GM19328 (cell line): Measurements from ENCODE around the gene SHOX.
"Not testable (repeated sequence)": the region's sequence is repeated elsewhere in the genome, so short reads cannot be mapped to it uniquely, and the experiment has no call there.

Source experiments
- ATAC-seq: cut with Tn5 transposase; IDR thresholded peaks from one replicate; pipeline ENCODE4 v1.9.1; 2021; ENCODE audit warnings: mild to moderate bottlenecking, moderate library complexity; ENCODE audit not compliant: unreplicated experiment

The SHOX gene

DNA sequence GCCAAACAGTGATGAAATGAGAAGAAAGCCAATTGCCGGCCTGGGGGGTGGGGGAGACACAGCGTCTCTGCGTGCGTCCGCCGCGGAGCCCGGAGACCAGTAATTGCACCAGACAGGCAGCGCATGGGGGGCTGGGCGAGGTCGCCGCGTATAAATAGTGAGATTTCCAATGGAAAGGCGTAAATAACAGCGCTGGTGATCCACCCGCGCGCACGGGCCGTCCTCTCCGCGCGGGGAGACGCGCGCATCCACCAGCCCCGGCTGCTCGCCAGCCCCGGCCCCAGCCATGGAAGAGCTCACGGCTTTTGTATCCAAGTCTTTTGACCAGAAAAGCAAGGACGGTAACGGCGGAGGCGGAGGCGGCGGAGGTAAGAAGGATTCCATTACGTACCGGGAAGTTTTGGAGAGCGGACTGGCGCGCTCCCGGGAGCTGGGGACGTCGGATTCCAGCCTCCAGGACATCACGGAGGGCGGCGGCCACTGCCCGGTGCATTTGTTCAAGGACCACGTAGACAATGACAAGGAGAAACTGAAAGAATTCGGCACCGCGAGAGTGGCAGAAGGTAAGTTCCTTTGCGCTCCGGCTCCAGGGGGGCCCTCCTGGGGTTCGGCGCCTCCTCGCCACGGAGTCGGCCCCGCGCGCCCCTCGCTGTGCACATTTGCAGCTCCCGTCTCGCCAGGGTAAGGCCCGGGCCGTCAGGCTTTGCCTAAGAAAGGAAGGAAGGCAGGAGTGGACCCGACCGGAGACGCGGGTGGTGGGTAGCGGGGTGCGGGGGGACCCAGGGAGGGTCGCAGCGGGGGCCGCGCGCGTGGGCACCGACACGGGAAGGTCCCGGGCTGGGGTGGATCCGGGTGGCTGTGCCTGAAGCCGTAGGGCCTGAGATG lies at the start of gene SHOX:
TSS of gene SHOX (plus strand) at position 180 of the 885 bp plus-strand sequence. CDS start at position 287, 107 bp downstream.
- no peak for ATAC-seq

- no peak for ATAC-seq
These were observed 49.5 kb upstream of the SHOX start for GRCh38 chrX:581066-581465.

GRCh38 chrX:581720-582298 lies 48.8 kb upstream of the SHOX start:
- no peak for ATAC-seq

DNA sequence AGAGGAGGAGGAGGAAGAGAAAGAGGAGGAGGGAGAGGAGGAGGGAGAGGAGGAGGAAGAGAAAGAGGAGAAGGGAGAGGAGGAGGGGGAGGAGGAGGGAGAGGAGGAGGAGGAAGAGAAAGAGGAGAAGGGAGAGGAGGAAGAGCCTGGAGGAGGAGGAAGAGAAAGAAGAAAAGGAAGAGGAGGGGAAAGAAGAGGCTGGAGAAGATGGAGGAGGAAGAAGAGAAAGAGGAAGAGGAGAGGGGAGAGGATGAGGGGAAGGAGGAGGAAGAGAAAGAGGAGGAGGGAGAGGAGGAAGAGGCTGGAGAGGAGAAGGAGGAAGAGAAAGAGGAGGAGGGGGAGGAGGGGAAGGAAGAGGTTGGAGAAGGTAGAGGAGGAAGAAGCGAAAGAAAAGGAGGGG lies 46.0 kb upstream of the SHOX start:
- ATAC-seq, result no peak

- ATAC-seq, result no peak
These were observed 45.3 kb upstream of the SHOX start for GRCh38 chrX:585115-585808.

DNA sequence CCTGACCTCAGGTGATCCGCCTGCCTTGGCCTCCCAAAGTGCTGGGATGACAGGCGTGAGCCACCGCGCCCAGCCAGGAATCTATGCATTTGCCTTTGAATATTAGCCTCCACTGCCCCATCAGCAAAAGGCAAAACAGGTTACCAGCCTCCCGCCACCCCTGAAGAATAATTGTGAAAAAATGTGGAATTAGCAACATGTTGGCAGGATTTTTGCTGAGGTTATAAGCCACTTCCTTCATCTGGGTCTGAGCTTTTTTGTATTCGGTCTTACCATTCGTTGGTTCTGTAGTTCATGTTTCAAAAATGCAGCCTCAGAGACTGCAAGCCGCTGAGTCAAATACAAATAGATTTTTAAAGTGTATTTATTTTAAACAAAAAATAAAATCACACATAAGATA lies 44.2 kb upstream of the SHOX start:
- no peak for ATAC-seq

DNA sequence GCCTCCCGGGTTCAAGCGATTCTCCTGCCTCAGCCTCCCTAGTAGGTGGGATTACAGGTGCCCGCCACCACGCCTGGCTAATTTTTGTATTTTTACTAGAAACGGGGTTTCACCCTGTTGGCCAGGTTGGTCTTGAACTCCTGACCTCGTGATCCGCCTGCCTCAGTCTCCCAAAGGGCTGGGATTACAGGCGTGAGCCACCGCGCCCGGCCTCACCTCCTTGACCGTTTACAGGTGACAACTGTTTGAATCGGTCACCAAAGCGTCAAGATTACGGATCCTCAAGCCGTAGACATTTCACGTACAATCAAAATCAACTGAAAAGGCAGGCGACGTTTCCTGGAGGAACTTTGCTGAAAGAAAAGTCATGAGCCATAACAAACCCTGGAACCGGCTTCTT lies 41.3 kb upstream of the SHOX start:
- ATAC-seq, result not testable (repeated sequence)

DNA sequence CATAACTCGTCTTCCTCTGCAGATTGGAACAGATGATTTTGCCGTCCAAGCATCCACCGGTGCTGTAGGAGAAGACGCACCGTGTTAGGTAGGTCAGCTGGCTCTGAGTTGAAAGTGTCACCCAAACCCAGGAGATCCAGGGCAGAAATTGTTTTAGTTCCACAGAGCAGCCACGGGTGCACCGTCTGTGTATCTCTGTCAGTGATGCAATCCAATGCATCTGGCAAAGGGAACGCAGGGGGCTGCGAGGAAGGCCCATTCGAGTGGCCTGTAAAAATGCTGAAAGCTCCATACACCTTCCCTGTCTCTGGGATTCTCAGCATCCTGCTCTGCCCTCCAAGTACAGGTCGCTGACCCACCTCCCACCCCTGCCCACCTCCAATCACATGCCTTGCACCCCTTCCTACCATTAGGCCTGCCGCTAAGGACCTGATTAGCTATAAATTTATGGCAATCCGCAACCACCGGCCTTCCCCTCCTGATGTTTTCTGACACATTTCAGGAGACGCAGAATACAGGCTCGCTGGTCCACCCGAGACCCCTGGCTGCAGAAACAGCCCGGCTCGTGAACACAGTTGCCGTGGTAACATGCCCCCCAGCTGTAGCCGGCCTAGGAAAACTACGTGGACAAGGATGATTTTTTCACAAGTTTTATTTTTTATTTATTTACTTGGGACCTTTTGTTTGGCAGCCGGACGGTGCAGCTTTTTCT lies 39.7 kb upstream of the SHOX start:
- ATAC-seq, result no peak

GRCh38 chrX:599837-600715 lies 30.5 kb upstream of the SHOX start:
- no peak for ATAC-seq

DNA sequence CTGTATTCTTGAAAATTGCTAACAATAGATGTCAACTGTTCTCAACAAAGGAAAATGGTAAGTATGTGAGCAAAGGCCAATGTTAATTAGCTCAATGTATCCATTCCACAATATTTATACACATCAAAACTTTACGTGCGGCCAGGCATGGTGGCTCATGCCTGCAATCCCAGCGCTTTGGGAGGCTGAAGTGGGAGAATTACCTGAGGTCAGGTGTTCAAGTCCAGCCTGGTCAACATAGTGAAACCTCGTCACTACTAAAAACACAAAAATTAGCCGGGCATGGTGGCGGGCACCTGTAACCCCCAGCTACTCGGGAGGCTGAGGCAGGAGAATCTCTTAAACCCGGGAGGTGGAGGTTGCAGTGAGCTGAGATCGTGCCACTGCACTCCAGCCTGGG lies 27.6 kb upstream of the SHOX start:
- not testable (repeated sequence) for ATAC-seq

DNA sequence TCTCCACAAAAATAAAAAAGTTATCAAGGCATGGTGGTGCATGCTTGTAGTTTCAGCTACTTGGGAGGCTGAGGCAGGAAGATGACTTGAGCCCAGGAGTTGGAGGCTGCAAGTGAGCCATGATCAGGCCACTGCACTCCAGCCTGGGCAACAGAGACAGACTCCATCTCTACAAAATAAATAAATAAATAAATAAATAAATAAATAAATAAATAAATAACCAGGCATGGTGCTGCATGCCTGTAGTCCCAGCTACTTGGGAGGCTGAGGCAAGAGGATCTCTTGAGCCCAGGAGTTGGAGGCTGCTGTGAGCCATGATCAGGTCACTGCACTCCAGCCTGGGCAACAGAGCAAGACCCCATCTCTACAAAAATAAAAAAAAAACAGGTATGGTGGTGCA lies 26.0 kb upstream of the SHOX start:
- ATAC-seq, result not testable (repeated sequence)

DNA sequence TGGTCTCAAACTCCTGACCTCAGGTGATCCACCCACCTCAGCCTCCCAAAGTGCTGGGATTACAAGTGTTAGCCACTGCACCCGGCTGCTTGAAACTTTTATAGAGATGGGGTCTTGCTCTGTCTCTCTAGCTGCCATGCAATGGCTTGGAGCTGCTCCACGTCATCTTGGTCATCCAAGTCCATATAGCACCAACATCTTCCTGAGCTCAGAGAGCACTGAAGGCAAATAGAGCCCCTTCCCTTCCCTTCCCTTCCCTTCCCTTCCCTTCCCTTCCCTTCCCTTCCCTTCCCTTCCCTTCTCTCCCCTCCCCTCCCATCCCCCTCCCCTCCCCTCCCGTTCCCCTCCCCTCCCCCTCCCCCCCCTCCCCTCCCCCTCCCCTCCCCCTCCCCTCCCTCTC lies 22.5 kb upstream of the SHOX start:
- ATAC-seq, result not testable (repeated sequence)

GRCh38 chrX:614136-614535 lies 16.5 kb upstream of the SHOX start:
- ATAC-seq, result no peak

DNA sequence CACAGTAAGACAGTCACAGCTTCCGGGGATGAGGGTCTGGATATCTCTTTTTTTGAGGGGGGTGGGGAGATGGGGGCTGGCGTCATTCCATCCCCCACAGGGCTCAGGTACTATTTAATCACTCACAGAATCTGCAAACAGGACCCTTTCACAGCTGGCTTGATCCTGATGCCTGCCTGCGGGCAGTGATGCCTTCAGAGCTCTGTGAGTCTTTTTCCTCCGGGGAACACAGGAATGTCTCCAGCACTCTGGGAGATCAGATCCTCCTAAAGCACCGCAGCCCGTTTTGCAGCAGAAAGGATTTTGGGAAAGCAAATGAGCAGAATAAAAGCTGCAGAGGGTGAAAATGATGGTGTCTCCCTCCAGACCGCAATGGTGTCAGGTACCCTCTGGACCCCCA lies 13.2 kb upstream of the SHOX start:
- ATAC-seq, result no peak

- ATAC-seq, result no peak
These were observed 12.7 kb upstream of the SHOX start for GRCh38 chrX:617891-618290.

- not testable (repeated sequence) for ATAC-seq
These were observed 12.3 kb upstream of the SHOX start for GRCh38 chrX:618304-618703.

GRCh38 chrX:618761-619450 lies 11.7 kb upstream of the SHOX start:
- ATAC-seq, result no peak

GRCh38 chrX:619451-619811 lies 11.2 kb upstream of the SHOX start:
- no peak for ATAC-seq

DNA sequence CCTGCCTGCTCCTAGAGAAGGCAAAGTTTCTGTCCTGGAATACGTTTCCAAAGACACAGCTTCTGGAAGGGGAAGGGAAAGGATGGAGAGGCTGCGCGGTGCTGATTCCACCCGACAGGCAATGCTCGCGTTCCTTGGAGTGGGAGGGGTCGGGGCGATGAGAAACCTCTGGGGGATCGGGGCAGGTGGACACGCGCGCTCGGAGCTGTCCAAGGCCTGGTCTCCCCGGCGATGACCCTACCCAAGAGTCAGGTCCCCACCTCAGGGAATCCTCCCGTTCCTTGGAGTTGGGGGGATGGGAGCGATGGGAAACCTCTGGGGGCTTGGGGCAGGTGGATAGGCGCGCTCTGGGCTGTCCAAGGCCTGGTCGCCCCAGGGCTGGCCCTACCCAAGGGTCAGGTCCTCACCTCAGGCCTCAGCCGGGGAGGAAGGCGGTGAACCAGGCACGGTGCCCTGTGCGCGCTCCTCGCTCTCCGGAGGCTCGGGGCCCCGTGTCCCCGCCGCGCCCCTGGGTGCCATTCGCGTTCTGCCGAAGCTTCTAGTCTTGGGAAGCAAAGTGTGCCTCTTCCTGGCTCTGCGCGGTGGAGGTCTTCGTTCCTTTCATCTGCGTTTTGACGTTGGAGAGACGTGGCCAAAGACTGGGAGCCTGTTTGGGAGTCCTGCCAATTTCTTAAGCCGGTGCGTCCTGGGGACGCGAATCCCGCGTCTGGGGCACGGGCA lies 10.6 kb upstream of the SHOX start:
- no peak for ATAC-seq
